ENCODE measurements around the gene ACVR1C. TPM values are rescaled to one million over a fixed set of nuclear protein-coding genes. Genes with fewer than 3 reads are reported as not detected.

ACVR1C gene
- total RNA-seq, 1 donor from 2014 or later = 0.20 TPM

GRCh38 chr2:157487271-157487610 lies 141.4 kb downstream of the ACVR1C start:
- intact Hi-C loops (cut with micrococcal nuclease) = no loop called here
- POLR2A ChIA-PET = no interaction called here

GRCh38 chr2:157486596-157487270 lies 141.9 kb downstream of the ACVR1C start:
- DNase-seq = no peak
- ATAC-seq (ENCODE audit: low read depth) = no peak
- no peaks in the 10 kb centered on the region for H3K36me3 Mint-ChIP-seq (ENCODE audit: low read depth)
- H3K4me3 Mint-ChIP-seq = no peak overlapping the region
- no peaks in the 10 kb centered on the region for H3K27me3 Mint-ChIP-seq
- CTCF ChIA-PET = interaction anchor here (1.9 to 3.8 kb wide), 2 partner anchors 159 to 184 kb away, joined by 6 to 23 read pairs; no protein-coding TSS in a partner anchor
- POLR2A ChIA-PET = interaction anchor here (1.2 kb wide), 1 partner anchor 62 kb away, joined by 3 read pairs; no protein-coding TSS in a partner anchor
- peaks cover 3% of the 10 kb centered on the region for H3K4me1 Mint-ChIP-seq
- no peak overlapping the region for H3K27ac Mint-ChIP-seq
- no peaks in the 10 kb centered on the region for H3K9me3 Mint-ChIP-seq
- intact Hi-C loops (cut with micrococcal nuclease) = no loop called here
- TF ChIP-seq CTCF (IDR thresholded peaks at IDR 0.05) = no peak

More at GRCh38 chr2:157487271-157487610, 141.4 kb downstream of the ACVR1C start:
- no peak for TF ChIP-seq CTCF (IDR thresholded peaks at IDR 0.05)
- Mint-ChIP-seq H3K36me3 (ENCODE audit: low read depth) (no peaks in the 10 kb centered on the region), H3K27me3 (no peaks in the 10 kb centered on the region), H3K27ac (no peak overlapping the region), H3K4me1 (peaks cover 4% of the 10 kb centered on the region), H3K9me3 (no peaks in the 10 kb centered on the region), H3K4me3 (no peak overlapping the region)
- CTCF ChIA-PET = interaction anchor here (1.9 to 3.8 kb wide), 2 partner anchors 160 to 185 kb away, joined by 6 to 23 read pairs; no protein-coding TSS in a partner anchor
- no peak for ATAC-seq (ENCODE audit: low read depth)
- DNase-seq = no peak

- H3K27me3 Mint-ChIP-seq = no peaks in the 10 kb centered on the region
- POLR2A ChIA-PET = interaction anchor here (0.7 to 1.6 kb wide), 2 partner anchors 11 to 37 kb away, joined by 3 to 8 read pairs; no protein-coding TSS in a partner anchor
- peaks cover 22% of the 10 kb centered on the region for H3K4me1 Mint-ChIP-seq
- CTCF ChIA-PET = interaction anchor here (0.6 to 1.7 kb wide), 4 partner anchors 12 to 532 kb away, joined by 3 to 4 read pairs (median 4); no protein-coding TSS in a partner anchor
- peak overlapping the region; percentile 30 for H3K27ac Mint-ChIP-seq
- H3K9me3 Mint-ChIP-seq = no peaks in the 10 kb centered on the region
- no peaks in the 10 kb centered on the region for H3K36me3 Mint-ChIP-seq (ENCODE audit: low read depth)
- no peak overlapping the region for H3K4me3 Mint-ChIP-seq
- TF ChIP-seq CTCF (IDR thresholded peaks at IDR 0.05) = no peak
- intact Hi-C loops (cut with micrococcal nuclease) = no loop called here
- ATAC-seq (ENCODE audit: low read depth) (no peak), DNase-seq (no peak)
Measured at GRCh38 chr2:157480182-157480961, 148.3 kb downstream of the ACVR1C start.

- intact Hi-C loops (cut with micrococcal nuclease) = no loop called here
- no peak for DNase-seq
Measured at GRCh38 chr2:157479081-157480027, 149.3 kb downstream of the ACVR1C start.

More at GRCh38 chr2:157479081-157480027, 149.3 kb downstream of the ACVR1C start:
- Mint-ChIP-seq H3K4me3 (no peak overlapping the region), H3K4me1 (peaks cover 22% of the 10 kb centered on the region), H3K27ac (peak overlapping the region; percentile 16), H3K36me3 (ENCODE audit: low read depth) (no peaks in the 10 kb centered on the region), H3K9me3 (no peaks in the 10 kb centered on the region), H3K27me3 (no peaks in the 10 kb centered on the region)
- no peak for ATAC-seq (ENCODE audit: low read depth)
- TF ChIP-seq CTCF (IDR thresholded peaks at IDR 0.05) = no peak
- ChIA-PET POLR2A (interaction anchor here (0.6 to 1.1 kb wide), 2 partner anchors 36 to 38 kb away, joined by 4 read pairs; partner anchors contain the start of gene CYTIP), CTCF (interaction anchor here (1.7 kb wide), 1 partner anchor 152 kb away, joined by 4 read pairs; no protein-coding TSS in a partner anchor)
